OCI-LY3 (cell line): ENCODE results near the gene RTN4RL2.

Experiments used
- H2AFZ ChIP-seq: fragments of 200-600, 300-600 bp; shearing (Covaris generic); 2 replicates; pipeline ENCODE4 v1.6.0; 2014; ENCODE audit warnings: antibody characterized with exemption, low read depth, low read length
- H3K27ac ChIP-seq: fragments of 200-600, 300-600 bp; sonication (generic); 2 replicates; pipeline ENCODE4 v1.5.1; 2014; ENCODE audit warnings: mild to moderate bottlenecking, low read length, moderate library complexity, mixed read lengths
- H3K27me3 ChIP-seq: fragments of 200-600, 300-600 bp; sonication (generic); 2 replicates; pipeline ENCODE4 v1.6.1; 2014; ENCODE audit warnings: low read depth, low read length, mixed read lengths
- H3K36me3 ChIP-seq: fragments of 200-600, 300-600 bp; sonication (generic); replicated peaks from 2 replicates; pipeline ENCODE3; 2014; ENCODE audit warnings: low read depth, low read length, mixed read lengths
- H3K4me1 ChIP-seq: fragments of 300-600, 200-600 bp; sonication (generic); 2 replicates; pipeline ENCODE4 v1.6.1; 2014; ENCODE audit warnings: low read length, mixed read lengths
- H3K4me2 ChIP-seq: fragments of 200-600, 300-600 bp; sonication (generic); 2 replicates; pipeline ENCODE4 v1.6.1; 2014; ENCODE audit warnings: low read length, mixed read lengths
- H3K4me3 ChIP-seq: fragments of 300-600, 200-600 bp; sonication (generic); 2 replicates; pipeline ENCODE4 v1.5.1; 2014; ENCODE audit warnings: antibody characterized with exemption, mild to moderate bottlenecking, low read length, moderate library complexity
- H3K79me2 ChIP-seq: fragments of 300-600, 200-600 bp; shearing (Covaris generic); 2 replicates; pipeline ENCODE4 v1.6.1; 2014; ENCODE audit warnings: mild to moderate bottlenecking, low read length, mixed read lengths
- H3K9ac ChIP-seq: fragments of 300-600, 200-600 bp; shearing (Covaris generic); 2 replicates; pipeline ENCODE4 v1.6.0; 2014; ENCODE audit warnings: mild to moderate bottlenecking, low read length, moderate library complexity
- H3K9me3 ChIP-seq: fragments of 200-600, 300-600 bp; shearing (Covaris generic); 2 replicates; pipeline ENCODE4 v1.6.1; 2014; ENCODE audit warnings: low read length, mixed read lengths; ENCODE audit not compliant: insufficient read depth
- H4K20me1 ChIP-seq: fragments of 200-600, 300-600 bp; sonication (generic); 2 replicates; pipeline ENCODE4 v1.6.1; 2016; ENCODE audit warnings: low read length, mixed read lengths; ENCODE audit not compliant: insufficient read depth
- EZH2phosphoT487 ChIP-seq: fragments of 200-600 bp; shearing (Covaris generic); IDR thresholded peaks from 2 replicates; pipeline ENCODE4 v1.6.1; 2018; ENCODE audit warnings: antibody characterized with exemption, mixed run types, low read depth
- TF ChIP-seq, protein P1 (sequence below): fragments of 200-600, 300-600 bp; sonication (generic); IDR thresholded peaks from 2 replicates; pipeline ENCODE4 v1.5.1; 2014; ENCODE audit warnings: antibody characterized with exemption, low read length, low read depth

RTN4RL2 gene

DNA sequence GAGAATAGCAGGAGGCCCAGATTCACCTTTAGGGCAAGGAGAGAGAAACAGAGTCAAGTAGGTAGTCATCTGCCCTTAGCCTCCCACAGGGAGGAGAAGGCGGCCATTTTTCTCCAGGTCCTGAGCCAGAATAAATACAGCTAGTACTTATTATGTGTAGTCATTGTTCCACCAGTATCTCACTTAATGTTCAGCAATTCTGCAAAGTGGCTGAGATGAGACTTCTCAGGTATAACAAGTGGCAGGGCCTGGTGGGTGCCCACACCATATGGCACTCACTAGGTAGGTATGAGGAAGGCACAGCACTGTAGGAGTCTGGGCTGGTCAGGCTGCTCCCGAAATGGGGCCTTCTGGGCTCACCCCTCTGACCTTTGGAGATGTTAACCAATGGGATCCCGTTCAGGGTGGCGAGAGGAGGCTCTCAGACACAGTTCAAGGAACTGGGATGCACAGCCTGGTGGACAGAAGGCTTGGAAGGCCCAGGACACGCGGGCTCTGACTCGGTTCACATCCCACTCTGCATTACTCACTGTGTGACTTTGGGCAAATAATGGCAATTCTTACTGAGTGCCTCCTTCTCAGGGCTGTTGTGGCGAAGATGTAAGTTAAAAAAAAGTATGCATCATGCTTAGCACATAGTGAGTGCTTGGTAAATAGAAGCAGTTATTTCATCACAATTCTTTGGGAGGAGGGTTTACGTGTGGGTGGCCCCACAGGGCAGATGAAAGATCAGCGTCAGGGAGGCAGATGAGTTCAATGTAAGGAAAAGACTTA, 25.1 kb downstream of the RTN4RL2 start:
- H3K9me3 ChIP-seq: no peaks in the 10 kb centered on the region
- H3K4me2 ChIP-seq: no peak overlapping the region
- H4K20me1 ChIP-seq: no peaks in the 10 kb centered on the region
- H3K4me1 ChIP-seq: peaks cover 43% of the 10 kb centered on the region
- H3K79me2 ChIP-seq: no peaks in the 10 kb centered on the region
- H2AFZ ChIP-seq: no peak overlapping the region
- peak overlapping the region; percentile 72 for H3K27ac ChIP-seq
- no peak overlapping the region for H3K9ac ChIP-seq
- no peak overlapping the region for H3K4me3 ChIP-seq
- no peaks in the 10 kb centered on the region for H3K27me3 ChIP-seq
- peaks cover 50% of the 10 kb centered on the region for H3K36me3 ChIP-seq
- TF ChIP-seq, protein P1, sequence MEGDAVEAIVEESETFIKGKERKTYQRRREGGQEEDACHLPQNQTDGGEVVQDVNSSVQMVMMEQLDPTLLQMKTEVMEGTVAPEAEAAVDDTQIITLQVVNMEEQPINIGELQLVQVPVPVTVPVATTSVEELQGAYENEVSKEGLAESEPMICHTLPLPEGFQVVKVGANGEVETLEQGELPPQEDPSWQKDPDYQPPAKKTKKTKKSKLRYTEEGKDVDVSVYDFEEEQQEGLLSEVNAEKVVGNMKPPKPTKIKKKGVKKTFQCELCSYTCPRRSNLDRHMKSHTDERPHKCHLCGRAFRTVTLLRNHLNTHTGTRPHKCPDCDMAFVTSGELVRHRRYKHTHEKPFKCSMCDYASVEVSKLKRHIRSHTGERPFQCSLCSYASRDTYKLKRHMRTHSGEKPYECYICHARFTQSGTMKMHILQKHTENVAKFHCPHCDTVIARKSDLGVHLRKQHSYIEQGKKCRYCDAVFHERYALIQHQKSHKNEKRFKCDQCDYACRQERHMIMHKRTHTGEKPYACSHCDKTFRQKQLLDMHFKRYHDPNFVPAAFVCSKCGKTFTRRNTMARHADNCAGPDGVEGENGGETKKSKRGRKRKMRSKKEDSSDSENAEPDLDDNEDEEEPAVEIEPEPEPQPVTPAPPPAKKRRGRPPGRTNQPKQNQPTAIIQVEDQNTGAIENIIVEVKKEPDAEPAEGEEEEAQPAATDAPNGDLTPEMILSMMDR: no peak
- no peak for TF ChIP-seq EZH2phosphoT487

DNA sequence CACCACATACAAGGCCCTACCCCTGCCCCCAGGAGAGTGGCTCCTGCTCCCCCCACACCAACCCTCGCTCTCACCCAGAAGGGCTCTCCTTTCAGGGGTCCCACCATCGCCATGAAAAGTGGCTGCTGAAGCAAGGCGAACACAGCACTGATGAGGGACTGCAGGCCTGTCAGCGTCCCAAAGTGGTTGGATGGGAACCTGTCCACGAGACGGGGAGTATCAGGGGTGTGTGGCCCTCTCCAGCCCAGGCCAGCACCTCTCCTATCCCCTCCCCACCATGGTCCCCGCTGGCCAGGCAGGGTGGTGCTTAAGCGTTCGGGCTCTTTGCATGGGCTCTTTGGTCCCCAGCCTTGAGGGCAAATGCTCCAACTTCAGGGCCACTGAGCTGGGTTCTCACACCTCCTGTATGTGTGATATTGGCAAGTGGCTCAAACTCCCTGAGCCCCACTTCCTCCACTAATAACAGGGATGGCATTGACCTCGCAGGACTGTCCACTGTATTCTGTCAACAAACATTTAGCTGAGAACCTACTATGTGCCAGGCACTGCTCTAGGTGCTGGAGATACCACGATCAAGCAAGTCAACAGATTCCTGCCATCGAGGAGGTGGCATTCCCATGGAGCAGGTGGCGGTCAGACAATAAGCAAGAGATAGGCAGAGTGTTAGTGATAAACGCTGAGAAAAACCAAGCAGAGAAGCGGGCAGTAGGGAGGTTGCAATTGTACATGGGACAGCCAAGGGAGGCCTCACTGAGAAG, 26.9 kb downstream of the RTN4RL2 start:
- Histone ChIP-seq H3K4me3 (no peak overlapping the region), H3K36me3 (peaks cover 64% of the 10 kb centered on the region), H3K27me3 (no peaks in the 10 kb centered on the region), H4K20me1 (no peaks in the 10 kb centered on the region), H3K4me1 (peaks cover 27% of the 10 kb centered on the region), H3K9me3 (no peaks in the 10 kb centered on the region), H3K79me2 (no peaks in the 10 kb centered on the region), H3K4me2 (no peak overlapping the region), H3K27ac (no peak overlapping the region), H3K9ac (no peak overlapping the region), H2AFZ (no peak overlapping the region)
- no peak for TF ChIP-seq EZH2phosphoT487
- TF ChIP-seq, protein P1: no peak

DNA sequence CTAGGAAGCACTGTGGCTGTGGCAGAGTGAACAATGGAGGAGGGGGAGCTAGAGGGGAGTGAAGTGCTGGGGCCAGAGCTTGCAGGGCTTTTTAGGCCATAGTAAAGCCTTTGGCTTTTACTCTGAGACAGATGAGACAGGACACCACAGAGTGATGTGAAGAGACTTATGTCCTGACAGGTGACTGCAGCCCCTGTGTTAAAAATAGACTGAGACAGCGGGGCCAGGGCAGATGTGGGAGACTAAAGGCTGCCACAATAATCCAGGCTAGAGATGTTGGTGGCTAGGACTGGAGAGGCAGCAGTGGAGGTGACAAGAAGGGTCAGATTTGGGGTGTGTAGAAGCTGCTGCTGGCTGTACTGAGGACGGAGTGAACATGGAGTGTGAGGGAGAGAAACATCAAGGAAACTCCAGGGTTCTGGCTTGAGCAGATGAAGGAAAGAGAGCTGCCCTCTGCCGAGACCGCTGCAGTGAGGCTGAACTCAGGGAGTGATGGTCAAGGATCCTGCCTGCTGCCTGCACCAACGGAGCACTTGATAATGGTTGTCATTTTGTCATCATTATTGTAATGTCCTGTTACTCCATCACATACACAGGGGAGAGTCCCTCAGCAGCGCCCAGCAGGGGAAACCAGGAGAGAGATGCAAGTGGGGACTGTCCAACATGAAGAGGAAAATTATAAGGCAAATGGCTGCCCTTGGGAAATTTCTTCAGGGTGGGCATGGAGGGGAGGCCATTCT, 27.8 kb downstream of the RTN4RL2 start:
- Histone ChIP-seq H3K27me3 (no peaks in the 10 kb centered on the region), H3K9me3 (no peaks in the 10 kb centered on the region), H4K20me1 (no peaks in the 10 kb centered on the region), H3K9ac (no peak overlapping the region), H3K4me3 (no peak overlapping the region), H2AFZ (no peak overlapping the region), H3K36me3 (peaks cover 67% of the 10 kb centered on the region), H3K4me2 (no peak overlapping the region), H3K79me2 (no peaks in the 10 kb centered on the region), H3K27ac (no peak overlapping the region), H3K4me1 (peaks cover 25% of the 10 kb centered on the region)
- no peak for TF ChIP-seq EZH2phosphoT487
- TF ChIP-seq, protein P1: no peak
